Neural cell (in vitro differentiated cells): Measurements from ENCODE around the gene BMPR1A. TPM values are rescaled to one million over a fixed set of nuclear protein-coding genes. Genes with fewer than 3 reads are reported as not detected.

Source experiments
- H2AFZ ChIP-seq: fragments of 200-600, 300-800 bp; sonication (generic), shearing (Covaris generic); 2 replicates; pipeline ENCODE4 v1.6.0; 2014; ENCODE audit warnings: low read depth, mild to moderate bottlenecking, antibody characterized with exemption, low read length, moderate library complexity
- H3F3A ChIP-seq: fragments of 200-600 bp; shearing (Covaris generic); 2 replicates; pipeline ENCODE4 v1.6.1; 2016; ENCODE audit warnings: mild to moderate bottlenecking, moderate library complexity, mixed read lengths, antibody characterized with exemption, low read length; ENCODE audit not compliant: insufficient read depth, poor library complexity, severe bottlenecking
- H3K27ac ChIP-seq: fragments of 200-600, 300-800 bp; sonication (generic), shearing (Covaris generic); 2 replicates; pipeline ENCODE4 v1.5.1; 2014; ENCODE audit warnings: mild to moderate bottlenecking, low read length, moderate library complexity
- H3K27me3 ChIP-seq: fragments of 300-800, 200-600 bp; sonication (generic), shearing (Covaris generic); 2 replicates; pipeline ENCODE4 v1.6.0; 2014; ENCODE audit warnings: mild to moderate bottlenecking, low read depth, low read length, moderate library complexity; ENCODE audit not compliant: insufficient read depth
- H3K36me3 ChIP-seq: fragments of 300-800, 200-600 bp; sonication (generic), shearing (Covaris generic); 2 replicates; pipeline ENCODE4 v1.5.1; 2014; ENCODE audit warnings: mild to moderate bottlenecking, antibody characterized with exemption, low read length, moderate library complexity; ENCODE audit not compliant: insufficient read depth
- H3K4me2 ChIP-seq: fragments of 300-800, 200-600 bp; sonication (generic), shearing (Covaris generic); 2 replicates; pipeline ENCODE4 v1.6.0; 2014; ENCODE audit warnings: mild to moderate bottlenecking, low read length
- H3K4me3 ChIP-seq: fragments of 300-800, 200-600 bp; sonication (generic), shearing (Covaris generic); 2 replicates; pipeline ENCODE4 v1.5.1; 2014; ENCODE audit warnings: mild to moderate bottlenecking, low read length, moderate library complexity
- H3K79me2 ChIP-seq: fragments of 200-600 bp; shearing (Covaris generic); replicated peaks from 2 replicates; pipeline ENCODE4 v1.6.0; 2014; ENCODE audit warnings: mild to moderate bottlenecking, low read length, moderate library complexity; ENCODE audit not compliant: insufficient read depth
- H3K9ac ChIP-seq: fragments of 300-800, 200-600 bp; sonication (generic), shearing (Covaris generic); 2 replicates; pipeline ENCODE4 v1.6.1; 2016; ENCODE audit warnings: mild to moderate bottlenecking, low read length, mixed read lengths
- H3K9me2 ChIP-seq: fragments of 200-600 bp; shearing (Covaris generic); 2 replicates; pipeline ENCODE4 v1.6.1; 2016; ENCODE audit warnings: mild to moderate bottlenecking, low read length, mixed read lengths; ENCODE audit not compliant: insufficient read depth
- H3K9me3 ChIP-seq: fragments of 200-600, 300-800 bp; sonication (generic), shearing (Covaris generic); 2 replicates; pipeline ENCODE4 v1.6.1; 2016; ENCODE audit warnings: mild to moderate bottlenecking, mixed run types, low read length, moderate library complexity, mixed read lengths
- H4K20me1 ChIP-seq: fragments of 200-600 bp; shearing (Covaris generic); 2 replicates; pipeline ENCODE4 v1.6.1; 2016; ENCODE audit warnings: mild to moderate bottlenecking, mixed run types; ENCODE audit not compliant: insufficient read depth
- EP300 ChIP-seq: fragments of 450-650 bp; conservative IDR thresholded peaks from 2 replicates; pipeline ENCODE4 v1.6.1; 2014; ENCODE audit warnings: antibody characterized with exemption, mild to moderate bottlenecking, moderate library complexity; ENCODE audit not compliant: poor library complexity, severe bottlenecking
- MXI1 ChIP-seq: fragments of 450-650 bp; conservative IDR thresholded peaks from 2 replicates; pipeline ENCODE4 v1.6.1; 2014; ENCODE audit warnings: antibody characterized with exemption, mild to moderate bottlenecking; ENCODE audit not compliant: poor library complexity, severe bottlenecking
- RAD21 ChIP-seq: fragments of 450-650 bp; conservative IDR thresholded peaks from 2 replicates; pipeline ENCODE4 v1.6.1; 2014; ENCODE audit warnings: antibody characterized with exemption, mild to moderate bottlenecking, moderate library complexity
- SMC3 ChIP-seq: fragments of 450-650 bp; conservative IDR thresholded peaks from 2 replicates; pipeline ENCODE4 v1.6.1; 2014; ENCODE audit warnings: antibody characterized with exemption, mild to moderate bottlenecking, moderate library complexity; ENCODE audit not compliant: poor library complexity
- TAF1 ChIP-seq: IDR thresholded peaks from 2 replicates; pipeline ENCODE4 v1.6.1; 2012; ENCODE audit warnings: low read depth
- polyA plus RNA-seq: library from polyadenylated mRNA; depleted of rRNA; stranded (reverse); fragments of >200 nt; gene quantifications from 2 replicates; pipeline ENCODE4 v1.2.3, GENCODE V29; 2014
- TF ChIP-seq, protein P1 (sequence below): IDR thresholded peaks from 2 replicates; pipeline ENCODE4 v1.6.1; 2012; ENCODE audit warnings: borderline replicate concordance

Gene BMPR1A
- polyA plus RNA-seq, 1 donor from 2014 or later: 29.9 TPM

DNA sequence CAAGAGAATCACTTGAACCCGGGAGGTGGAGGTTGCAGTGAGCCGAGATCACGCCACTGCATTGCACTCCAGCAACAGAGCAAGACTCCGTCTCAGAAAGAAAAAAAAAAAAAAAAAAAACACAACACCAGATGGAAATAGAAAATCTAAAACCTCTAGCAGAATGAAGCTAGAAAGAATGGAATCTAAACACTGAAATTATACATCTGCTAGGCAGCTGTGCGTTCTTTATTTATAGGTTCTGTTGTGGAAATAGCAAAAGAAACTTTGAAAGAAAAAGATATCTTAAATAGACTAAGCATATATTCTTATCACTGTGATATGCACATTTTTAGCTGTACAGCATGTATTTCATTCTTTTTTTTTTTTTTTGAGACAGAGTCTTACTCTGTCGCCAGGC is 17.1 kb downstream of the BMPR1A start:
- H3K79me2 ChIP-seq: peaks cover 73% of the 10 kb centered on the region
- TF ChIP-seq RAD21: no peak
- no peak for TF ChIP-seq EP300
- TF ChIP-seq TAF1: no peak
- H3K27ac ChIP-seq: no peak overlapping the region
- no peaks in the 10 kb centered on the region for H4K20me1 ChIP-seq
- H2AFZ ChIP-seq: no peak overlapping the region
- no peaks in the 10 kb centered on the region for H3K9me3 ChIP-seq
- H3K36me3 ChIP-seq: no peaks in the 10 kb centered on the region
- H3K9me2 ChIP-seq: no peaks in the 10 kb centered on the region
- no peak overlapping the region for H3K9ac ChIP-seq
- H3K27me3 ChIP-seq: no peaks in the 10 kb centered on the region
- H3K4me2 ChIP-seq: no peak overlapping the region
- H3K4me3 ChIP-seq: no peak overlapping the region
- H3F3A ChIP-seq: no peaks in the 10 kb centered on the region

- Histone ChIP-seq H3K27ac (no peak overlapping the region), H4K20me1 (no peaks in the 10 kb centered on the region), H3K9ac (no peak overlapping the region), H2AFZ (no peak overlapping the region), H3K9me2 (no peaks in the 10 kb centered on the region), H3K4me3 (no peak overlapping the region), H3F3A (no peaks in the 10 kb centered on the region), H3K36me3 (no peaks in the 10 kb centered on the region), H3K4me2 (no peak overlapping the region), H3K9me3 (no peaks in the 10 kb centered on the region), H3K27me3 (no peaks in the 10 kb centered on the region), H3K79me2 (peaks cover 74% of the 10 kb centered on the region)
- no peak for TF ChIP-seq MXI1
- TF ChIP-seq, protein P1, sequence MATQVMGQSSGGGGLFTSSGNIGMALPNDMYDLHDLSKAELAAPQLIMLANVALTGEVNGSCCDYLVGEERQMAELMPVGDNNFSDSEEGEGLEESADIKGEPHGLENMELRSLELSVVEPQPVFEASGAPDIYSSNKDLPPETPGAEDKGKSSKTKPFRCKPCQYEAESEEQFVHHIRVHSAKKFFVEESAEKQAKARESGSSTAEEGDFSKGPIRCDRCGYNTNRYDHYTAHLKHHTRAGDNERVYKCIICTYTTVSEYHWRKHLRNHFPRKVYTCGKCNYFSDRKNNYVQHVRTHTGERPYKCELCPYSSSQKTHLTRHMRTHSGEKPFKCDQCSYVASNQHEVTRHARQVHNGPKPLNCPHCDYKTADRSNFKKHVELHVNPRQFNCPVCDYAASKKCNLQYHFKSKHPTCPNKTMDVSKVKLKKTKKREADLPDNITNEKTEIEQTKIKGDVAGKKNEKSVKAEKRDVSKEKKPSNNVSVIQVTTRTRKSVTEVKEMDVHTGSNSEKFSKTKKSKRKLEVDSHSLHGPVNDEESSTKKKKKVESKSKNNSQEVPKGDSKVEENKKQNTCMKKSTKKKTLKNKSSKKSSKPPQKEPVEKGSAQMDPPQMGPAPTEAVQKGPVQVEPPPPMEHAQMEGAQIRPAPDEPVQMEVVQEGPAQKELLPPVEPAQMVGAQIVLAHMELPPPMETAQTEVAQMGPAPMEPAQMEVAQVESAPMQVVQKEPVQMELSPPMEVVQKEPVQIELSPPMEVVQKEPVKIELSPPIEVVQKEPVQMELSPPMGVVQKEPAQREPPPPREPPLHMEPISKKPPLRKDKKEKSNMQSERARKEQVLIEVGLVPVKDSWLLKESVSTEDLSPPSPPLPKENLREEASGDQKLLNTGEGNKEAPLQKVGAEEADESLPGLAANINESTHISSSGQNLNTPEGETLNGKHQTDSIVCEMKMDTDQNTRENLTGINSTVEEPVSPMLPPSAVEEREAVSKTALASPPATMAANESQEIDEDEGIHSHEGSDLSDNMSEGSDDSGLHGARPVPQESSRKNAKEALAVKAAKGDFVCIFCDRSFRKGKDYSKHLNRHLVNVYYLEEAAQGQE: no peak
Measured at GRCh38 chr10:86775056-86775869, 18.8 kb downstream of the BMPR1A start.

DNA sequence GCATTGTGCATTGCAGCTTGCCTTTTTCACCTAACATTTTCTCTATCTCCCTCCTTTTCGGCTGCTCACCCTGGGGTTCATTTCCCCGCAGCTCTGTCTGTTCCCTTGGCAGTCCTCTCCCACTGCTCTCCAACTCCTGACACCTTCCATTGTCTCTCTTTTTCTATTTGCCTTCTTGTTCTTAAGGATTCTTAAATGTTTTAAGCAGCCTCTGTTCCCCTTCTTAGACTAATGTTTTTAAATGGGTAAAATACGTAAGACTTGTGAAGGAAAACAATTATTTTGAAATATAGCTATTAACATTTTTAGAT is 19.4 kb downstream of the BMPR1A start:
- H3K4me3 ChIP-seq: no peak overlapping the region
- H3K79me2 ChIP-seq: peaks cover 74% of the 10 kb centered on the region
- H3K4me2 ChIP-seq: no peak overlapping the region
- no peaks in the 10 kb centered on the region for H4K20me1 ChIP-seq
- H3K27ac ChIP-seq: no peak overlapping the region
- no peaks in the 10 kb centered on the region for H3K9me2 ChIP-seq
- no peaks in the 10 kb centered on the region for H3K36me3 ChIP-seq
- no peak overlapping the region for H3K9ac ChIP-seq
- no peaks in the 10 kb centered on the region for H3F3A ChIP-seq
- no peaks in the 10 kb centered on the region for H3K27me3 ChIP-seq
- no peak for TF ChIP-seq SMC3
- TF ChIP-seq TAF1: no peak
- H2AFZ ChIP-seq: no peak overlapping the region
- H3K9me3 ChIP-seq: no peaks in the 10 kb centered on the region
